Activated T-cell treated with anti-CD3 and anti-CD28 coated beads, Interleukin-2, amount 50 U/mL, for 48 hours (primary cell): Measurements from ENCODE around the gene P2RX5.

Source experiments
- DNase-seq, 2 experiments: peaks; one replicate each; pipeline ENCODE4 v3.0.0-alpha.2; 2020

P2RX5 gene

DNA sequence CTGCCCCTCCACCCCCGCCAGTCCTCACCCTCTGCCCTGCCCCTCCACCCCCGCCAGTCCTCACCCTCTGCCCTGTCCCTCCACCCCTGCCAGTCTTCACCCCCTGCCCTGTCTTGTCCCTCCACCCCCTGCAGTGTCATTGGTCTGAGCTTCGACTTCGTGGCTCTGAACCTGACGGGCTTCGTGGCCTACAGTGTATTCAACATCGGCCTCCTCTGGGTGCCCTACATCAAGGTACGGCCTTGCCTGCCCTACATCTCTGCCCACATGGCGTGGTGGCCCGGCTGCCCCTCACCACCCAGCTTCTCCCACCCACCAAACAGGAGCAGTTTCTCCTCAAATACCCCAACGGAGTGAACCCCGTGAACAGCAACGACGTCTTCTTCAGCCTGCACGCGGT is 39.6 kb downstream of the P2RX5 start:
- no peak for DNase-seq

DNA sequence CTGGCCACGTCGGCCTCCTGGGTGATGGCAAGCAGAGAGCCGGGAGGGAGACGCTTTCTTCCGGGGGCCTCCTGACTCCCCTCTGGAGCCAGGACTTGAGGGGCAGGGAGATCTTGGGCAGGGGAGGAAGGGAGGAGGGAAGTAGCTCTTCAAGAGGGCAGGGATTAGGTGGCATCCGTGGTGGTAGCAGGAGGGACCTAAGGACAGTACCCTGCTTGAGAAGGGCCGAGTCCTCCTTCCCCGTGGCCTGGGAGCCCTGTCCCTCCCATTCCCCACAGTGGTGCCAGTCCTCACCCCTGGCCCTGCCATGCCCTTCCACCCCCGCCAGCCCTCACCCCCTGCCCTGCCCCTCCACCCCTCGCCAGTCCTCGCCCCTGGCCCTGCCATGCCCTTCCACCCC is 40.2 kb downstream of the P2RX5 start:
- DNase-seq: no peak

DNA sequence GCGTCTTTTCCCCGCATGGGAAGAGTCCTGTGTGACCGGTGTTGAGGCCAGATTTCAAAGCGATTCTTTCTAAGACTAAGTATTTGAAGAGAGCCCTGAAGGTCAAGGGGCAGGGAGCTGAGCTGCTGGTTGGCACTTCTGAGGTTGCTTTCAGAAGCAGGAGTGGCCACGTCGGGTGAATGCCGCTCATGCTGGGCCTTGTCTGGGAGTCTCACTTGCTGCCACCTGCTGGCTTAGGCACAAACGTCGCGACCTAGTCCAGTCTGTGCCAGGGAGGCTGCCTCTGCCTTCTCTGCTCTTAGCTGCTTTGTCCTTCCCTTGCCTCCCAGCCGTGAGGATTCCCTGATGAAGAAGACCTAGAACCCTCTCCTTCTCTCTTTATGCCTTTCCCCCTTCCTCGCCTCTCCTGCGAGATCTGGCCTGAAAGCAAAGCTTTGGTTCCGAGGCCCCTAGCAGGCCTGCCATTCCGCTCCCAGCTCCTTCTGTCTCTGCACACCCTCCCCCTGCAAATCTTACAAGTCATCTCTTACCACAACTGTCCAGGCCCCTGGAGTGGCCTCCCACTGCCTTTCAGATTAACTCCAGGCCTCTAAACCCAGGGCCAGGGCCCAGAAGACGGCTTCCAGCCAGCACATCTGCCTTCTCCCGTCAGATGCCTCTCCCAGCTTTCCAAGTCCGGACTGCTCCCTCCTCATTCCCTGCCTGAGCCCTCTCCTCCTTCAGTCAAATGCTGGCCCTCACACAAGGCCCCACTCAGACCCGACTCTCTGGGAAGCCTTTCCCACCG is 48.0 kb downstream of the P2RX5 start:
- DNase-seq: peak; percentile 65 to 70

- no peak for DNase-seq
These were observed 48.7 kb downstream of the P2RX5 start for GRCh38 chr17:3647251-3647650.

DNA sequence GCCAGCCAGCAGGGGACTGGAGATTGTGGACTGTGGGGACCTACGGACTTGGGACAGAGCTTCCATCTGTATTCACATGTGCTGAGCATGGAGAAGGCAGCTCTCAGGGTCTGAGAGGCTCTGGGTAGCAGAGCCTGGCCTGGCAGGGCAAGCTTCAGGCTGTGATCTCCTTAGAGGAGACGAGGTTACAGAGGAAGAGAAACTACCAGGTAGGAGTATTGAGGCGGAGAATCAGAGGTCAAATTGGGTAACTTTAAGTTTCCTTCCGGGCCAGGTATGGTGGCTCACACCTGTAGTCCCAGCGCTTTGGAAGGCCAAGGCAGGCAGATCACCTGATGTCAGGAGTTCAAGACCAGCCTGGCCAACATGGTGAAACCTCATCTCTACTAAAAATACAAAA is 50.6 kb downstream of the P2RX5 start:
- no peak for DNase-seq

- peak in 1 of 2 experiments; percentile 51 for DNase-seq
These were observed 52.0 kb downstream of the P2RX5 start for GRCh38 chr17:3643889-3644349.

DNA sequence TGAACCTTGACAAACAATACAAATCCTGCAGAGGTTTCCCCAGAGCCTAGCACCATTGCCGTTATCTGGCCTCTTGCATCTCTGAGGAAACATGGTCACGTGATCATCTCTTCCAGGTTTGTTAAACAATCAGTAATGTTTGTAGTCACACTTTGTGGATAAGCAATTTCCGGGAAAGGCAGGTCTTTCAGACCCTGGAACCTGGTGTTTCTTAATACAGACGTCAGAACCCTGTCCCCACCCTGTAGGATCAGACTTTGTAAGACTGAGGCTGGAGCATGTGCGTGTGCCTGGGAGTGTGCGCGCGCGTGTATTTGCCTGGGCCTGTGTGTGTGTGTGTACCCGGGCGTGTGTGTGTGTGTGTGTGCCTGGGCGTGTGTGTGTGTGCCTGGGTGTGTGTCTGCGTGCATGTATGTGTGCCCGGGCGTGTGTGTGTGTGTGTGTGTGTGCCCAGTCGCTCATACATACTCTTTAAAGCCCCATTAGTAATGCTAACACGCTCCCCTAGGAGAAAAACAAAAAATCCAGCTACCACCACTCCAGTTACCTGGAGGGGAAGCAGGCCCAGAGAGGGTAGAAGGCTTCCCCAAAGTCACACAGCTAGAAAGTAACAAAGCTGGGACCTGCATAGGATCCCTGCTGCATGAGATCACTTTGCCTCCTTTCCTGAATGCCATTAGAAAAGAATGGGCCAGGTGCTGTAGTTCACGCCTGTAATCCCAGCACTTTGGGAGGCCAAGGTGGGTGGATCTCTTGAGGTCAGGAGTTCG is 54.1 kb downstream of the P2RX5 start:
- no peak for DNase-seq

DNA sequence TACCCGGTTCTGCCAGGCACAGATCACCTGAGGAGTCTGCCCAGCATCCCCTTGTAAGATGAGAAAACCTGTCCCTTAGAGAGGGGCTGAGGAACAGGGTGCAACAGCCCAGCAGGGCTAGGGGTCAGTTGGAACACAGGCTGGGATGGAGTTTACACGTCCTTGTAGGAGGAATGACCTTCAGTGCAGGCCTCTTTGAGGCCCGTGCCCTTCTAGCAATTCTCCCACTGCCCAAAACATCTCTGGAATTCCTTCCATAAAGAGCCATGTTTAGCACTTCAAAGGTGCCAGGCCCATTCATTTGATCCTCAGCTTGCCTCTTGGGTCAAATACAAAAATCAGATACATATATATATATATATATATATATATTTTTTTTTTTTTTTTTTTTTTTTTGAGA is 54.9 kb downstream of the P2RX5 start:
- DNase-seq: no peak

- peak; percentile 57 to 68 for DNase-seq
These were observed 55.9 kb downstream of the P2RX5 start for GRCh38 chr17:3639981-3640596.

DNA sequence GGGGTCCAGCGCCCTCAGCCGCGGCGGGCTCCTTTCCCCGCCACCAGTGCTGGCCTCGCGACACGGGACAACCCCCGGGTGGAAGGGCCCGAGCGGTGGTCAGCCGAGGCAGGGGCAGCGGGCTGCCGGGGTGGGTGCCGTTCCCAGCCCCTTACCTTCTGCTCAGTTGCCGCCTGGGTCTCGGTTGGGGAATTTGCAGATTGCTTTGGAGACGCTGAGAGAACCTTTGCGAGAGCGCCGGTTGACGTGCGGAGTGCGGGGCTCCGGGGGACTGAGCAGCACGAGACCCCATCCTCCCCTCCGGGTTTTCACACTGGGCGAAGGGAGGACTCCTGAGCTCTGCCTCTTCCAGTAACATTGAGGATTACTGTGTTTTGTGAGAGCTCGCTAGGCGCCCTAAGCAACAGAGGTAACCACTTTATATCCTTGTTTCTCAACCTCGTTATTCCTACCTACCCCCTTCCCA is 59.0 kb downstream of the P2RX5 start:
- no peak for DNase-seq

DNA sequence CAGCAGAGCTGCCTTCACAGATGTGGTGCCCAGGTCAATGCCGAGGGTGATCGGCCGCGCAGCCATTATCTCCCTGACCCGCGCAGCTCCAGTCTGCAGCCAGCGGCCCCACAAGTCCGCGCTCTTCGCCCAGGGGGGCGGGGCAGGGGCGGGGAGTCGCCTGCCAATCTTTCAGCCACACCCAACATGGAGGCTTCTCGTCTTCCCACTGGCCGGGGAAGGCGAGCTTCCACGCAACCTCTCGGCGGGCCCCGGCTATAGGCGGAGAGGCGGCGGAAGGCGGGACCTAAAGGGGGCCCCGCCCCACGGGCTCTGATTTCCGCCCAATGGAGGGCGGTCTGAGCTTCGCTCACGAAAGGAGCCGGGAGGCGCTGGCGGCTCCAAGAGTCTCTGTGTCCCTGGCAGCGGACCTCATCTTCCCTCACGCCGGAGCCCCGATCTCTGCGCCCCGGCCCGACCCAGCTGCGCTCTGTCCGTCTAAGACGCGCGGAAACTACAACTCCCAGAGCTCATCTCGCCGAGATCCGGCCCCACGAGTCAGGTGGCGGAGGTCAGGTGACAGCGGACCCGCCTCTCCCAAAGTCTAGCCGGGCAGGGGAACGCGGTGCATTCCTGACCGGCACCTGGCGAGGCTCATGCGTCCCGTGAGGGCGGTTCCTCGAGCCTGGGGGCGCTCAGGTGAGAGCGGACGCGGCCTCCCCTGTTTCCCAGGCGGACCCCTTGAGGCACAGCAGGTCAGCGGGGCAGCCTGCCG is 59.6 kb downstream of the P2RX5 start, which contains the start of the genes CTNS and SHPK:
CTNS (plus strand) TSS at position 607 of the 754 bp plus-strand sequence. CDS start 3,447 bp downstream, outside the sequence.
SHPK (minus strand) TSS at position 97 of the 754 bp plus-strand sequence; CDS start at position 66, 31 bp downstream.
- peak; percentile 96 to 97 for DNase-seq

DNA sequence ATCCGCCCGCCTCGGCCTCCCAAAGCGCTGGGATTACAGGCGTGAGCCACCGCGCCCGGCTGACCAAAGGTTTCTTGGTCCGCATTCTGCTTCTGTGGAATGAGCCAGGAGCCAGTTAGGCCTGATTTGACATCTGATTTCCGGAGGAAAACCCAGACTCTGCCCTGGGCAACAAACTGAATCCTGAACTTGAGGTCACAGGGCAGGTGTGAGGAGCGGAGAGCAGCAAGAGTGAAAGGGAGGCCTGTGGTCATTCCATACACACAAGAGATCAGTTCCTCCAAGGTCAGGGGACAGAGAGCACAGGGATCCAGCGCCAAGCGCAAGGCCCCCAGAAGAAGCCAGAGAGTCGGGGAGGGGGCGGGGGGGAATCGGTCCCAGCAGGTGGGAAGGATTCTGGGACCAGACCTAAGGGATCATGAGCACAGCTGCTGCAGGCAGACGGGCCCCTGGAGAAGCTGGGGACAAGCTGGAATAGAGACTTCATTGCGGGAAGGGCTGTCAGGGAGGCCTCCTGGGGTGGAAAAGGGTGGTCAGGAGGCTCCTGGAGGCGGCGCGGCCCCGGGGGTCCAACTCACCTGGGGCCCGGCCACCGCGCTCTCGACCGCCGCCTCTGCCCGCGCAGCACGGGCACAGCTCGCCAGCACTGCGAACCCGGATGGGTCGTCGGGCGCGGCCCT is 60.3 kb downstream of the P2RX5 start:
- DNase-seq: no peak

DNA sequence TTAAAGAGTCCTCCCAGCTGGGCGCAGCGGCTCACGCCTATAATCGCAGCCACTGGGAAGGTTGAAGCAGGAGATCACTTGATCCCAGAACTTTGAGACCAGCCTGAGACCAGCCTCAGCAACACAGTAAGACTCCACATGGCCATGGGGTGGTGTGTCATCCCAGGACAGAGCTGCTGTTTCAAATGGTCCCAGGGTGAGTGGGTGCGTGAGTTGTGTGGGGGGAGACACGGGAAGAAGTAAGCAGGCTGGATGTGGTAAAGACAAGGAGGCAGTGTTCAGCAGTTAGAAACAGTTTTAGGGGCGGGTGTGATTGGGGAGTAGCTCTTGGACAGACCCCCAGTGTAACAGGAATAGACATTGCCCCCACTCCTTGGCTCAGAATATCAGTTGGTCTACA is 63.7 kb downstream of the P2RX5 start:
- DNase-seq: no peak

DNA sequence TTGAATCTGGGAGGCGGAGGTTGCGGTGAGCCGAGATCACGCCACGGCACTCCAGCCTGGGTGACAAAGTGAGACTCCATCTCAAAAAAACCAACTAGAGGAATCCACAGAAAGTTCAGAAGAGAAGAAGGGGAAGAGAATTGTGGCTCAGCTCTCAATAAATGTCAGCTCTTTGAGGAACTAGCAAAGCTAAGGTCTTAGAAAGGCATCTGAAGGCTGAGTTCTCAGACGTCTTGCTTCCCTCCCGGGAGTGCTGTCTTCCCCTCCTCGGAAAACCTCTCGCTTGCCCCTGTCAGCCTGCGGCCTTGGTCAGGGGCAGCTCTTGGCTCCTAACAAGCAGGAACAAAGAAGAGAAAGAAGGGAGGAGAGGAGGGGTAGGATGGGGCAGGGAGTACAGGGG is 65.2 kb downstream of the P2RX5 start:
- DNase-seq: no peak

- no peak for DNase-seq
These were observed 68.2 kb downstream of the P2RX5 start for GRCh38 chr17:3627769-3628167.

GRCh38 chr17:3626831-3627768 is 68.9 kb downstream of the P2RX5 start:
- no peak for DNase-seq
